ENCODE measurements around the gene HNRNPR. TPM values are rescaled to one million over a fixed set of nuclear protein-coding genes. Genes with fewer than 3 reads are reported as not detected.
A peak's percentile ranks its signal among the peaks of the same experiment; 100 is the strongest.

The HNRNPR gene
- total RNA-seq, 2 experiments from 2014 or later: 190 to 210 TPM

GRCh38 chr1:23367791-23368561 is 23.9 kb upstream of the HNRNPR start:
- Mint-ChIP-seq H3K4me3 (peak overlapping the region; percentile 93), H3K36me3 (ENCODE audit: low read depth) (peaks cover 38% of the 10 kb centered on the region), H3K4me1 (peaks cover 27% of the 10 kb centered on the region), H3K9me3 (ENCODE audit: low read depth) (peaks cover 8% of the 10 kb centered on the region), H3K27ac (peak overlapping the region; percentile 98), H3K27me3 (no peaks in the 10 kb centered on the region)
- POLR2A ChIA-PET: interaction anchor here (0.6 to 3.0 kb wide), 5 partner anchors 23 to 327 kb away, joined by 3 to 47 read pairs (median 4); partner anchors contain the start of genes HNRNPR and RPL11
- ATAC-seq (peak; percentile 95), DNase-seq (peak; percentile 99)
- CTCF ChIA-PET: interaction anchor here (0.5 to 1.9 kb wide), 10 partner anchors 8 to 431 kb away, joined by 3 to 10 read pairs (median 3); partner anchors contain the start of genes HNRNPR and HTR1D
- intact Hi-C loops (cut with DNase I, micrococcal nuclease): loop anchor here (1.0 to 5.0 kb wide), 16 partner anchors 24 to 1586 kb away; partner anchors contain the start of genes HNRNPR (in 2 of the 2), RPL11 (in 2 of the 2), ASAP3 (in 1 of the 2) and E2F2 (in 1 of the 2)

GRCh38 chr1:23367451-23367790 is 23.3 kb upstream of the HNRNPR start:
- POLR2A ChIA-PET: interaction anchor here (0.9 to 3.0 kb wide), 3 partner anchors 23 to 327 kb away, joined by 4 to 47 read pairs (median 8); partner anchors contain the start of gene HNRNPR
- peaks cover 27% of the 10 kb centered on the region for H3K4me1 Mint-ChIP-seq
- peaks cover 44% of the 10 kb centered on the region for H3K36me3 Mint-ChIP-seq (ENCODE audit: low read depth)
- H3K4me3 Mint-ChIP-seq: peak overlapping the region; percentile 93
- intact Hi-C loops (cut with DNase I, micrococcal nuclease): loop anchor here in 1 of 2 experiments (5.0 kb wide), 2 partner anchors 915 to 1585 kb away; partner anchors contain the start of genes USP48 and ZBTB40
- ATAC-seq (no peak), DNase-seq (no peak)
- peaks cover 12% of the 10 kb centered on the region for H3K9me3 Mint-ChIP-seq (ENCODE audit: low read depth)
- CTCF ChIA-PET: interaction anchor here (0.9 to 1.9 kb wide), 7 partner anchors 8 to 267 kb away, joined by 3 to 10 read pairs (median 4); partner anchors contain the start of gene HNRNPR
- H3K27me3 Mint-ChIP-seq: no peaks in the 10 kb centered on the region
- H3K27ac Mint-ChIP-seq: peak overlapping the region; percentile 98

GRCh38 chr1:23366598-23366997 is 22.5 kb upstream of the HNRNPR start:
- intact Hi-C loops (cut with DNase I, micrococcal nuclease): loop anchor here in 1 of 2 experiments (5.0 kb wide), 2 partner anchors 914 to 1584 kb away; partner anchors contain the start of genes USP48 and ZBTB40
- Mint-ChIP-seq H3K27me3 (no peaks in the 10 kb centered on the region), H3K27ac (no peak overlapping the region), H3K36me3 (ENCODE audit: low read depth) (peaks cover 52% of the 10 kb centered on the region), H3K9me3 (ENCODE audit: low read depth) (peaks cover 21% of the 10 kb centered on the region), H3K4me1 (peaks cover 27% of the 10 kb centered on the region), H3K4me3 (peak overlapping the region; percentile 93)
- POLR2A ChIA-PET: no interaction called here
- ATAC-seq (no peak), DNase-seq (no peak)
- CTCF ChIA-PET: interaction anchor here (0.9 to 1.4 kb wide), 3 partner anchors 22 to 38 kb away, joined by 3 to 4 read pairs (median 3); no protein-coding TSS in a partner anchor

- POLR2A ChIA-PET: interaction anchor here (0.5 kb wide), 1 partner anchor 166 kb away, joined by 12 read pairs; no protein-coding TSS in a partner anchor
- H3K9me3 Mint-ChIP-seq (ENCODE audit: low read depth): peaks cover 22% of the 10 kb centered on the region
- no peak for ATAC-seq
- peaks cover 57% of the 10 kb centered on the region for H3K36me3 Mint-ChIP-seq (ENCODE audit: low read depth)
- intact Hi-C loops (cut with DNase I, micrococcal nuclease): loop anchor here in 1 of 2 experiments (5.0 kb wide), 2 partner anchors 914 to 1584 kb away; partner anchors contain the start of genes USP48 and ZBTB40
- no peak overlapping the region for H3K27ac Mint-ChIP-seq
- CTCF ChIA-PET: interaction anchor here (0.7 to 1.4 kb wide), 2 partner anchors 9 to 21 kb away, joined by 3 to 4 read pairs; no protein-coding TSS in a partner anchor
- DNase-seq: no peak
- H3K4me1 Mint-ChIP-seq: peaks cover 27% of the 10 kb centered on the region
- H3K4me3 Mint-ChIP-seq: peak overlapping the region; percentile 93
- no peaks in the 10 kb centered on the region for H3K27me3 Mint-ChIP-seq
Measured at GRCh38 chr1:23366146-23366545, 22.1 kb upstream of the HNRNPR start.

- ATAC-seq (no peak), DNase-seq (peak; percentile 17)
- Mint-ChIP-seq H3K36me3 (ENCODE audit: low read depth) (peaks cover 82% of the 10 kb centered on the region), H3K27ac (no peak overlapping the region), H3K4me3 (no peak overlapping the region), H3K4me1 (peaks cover 12% of the 10 kb centered on the region), H3K9me3 (ENCODE audit: low read depth) (peaks cover 40% of the 10 kb centered on the region), H3K27me3 (no peaks in the 10 kb centered on the region)
- ChIA-PET POLR2A (interaction anchor here (1.9 kb wide), 1 partner anchor 18 kb away, joined by 11 read pairs; the partner anchor contains the start of gene HNRNPR), CTCF (interaction anchor here (0.9 kb wide), 1 partner anchor 9 kb away, joined by 4 read pairs; no protein-coding TSS in a partner anchor)
- intact Hi-C loops (cut with DNase I, micrococcal nuclease): no loop called here
Measured at GRCh38 chr1:23362218-23362713, 18.2 kb upstream of the HNRNPR start.

GRCh38 chr1:23358310-23358875 is 14.3 kb upstream of the HNRNPR start:
- no peak for ATAC-seq
- peaks cover 35% of the 10 kb centered on the region for H3K9me3 Mint-ChIP-seq (ENCODE audit: low read depth)
- no peak overlapping the region for H3K27ac Mint-ChIP-seq
- CTCF ChIA-PET: no interaction called here
- H3K36me3 Mint-ChIP-seq (ENCODE audit: low read depth): peaks cover 51% of the 10 kb centered on the region
- H3K27me3 Mint-ChIP-seq: no peaks in the 10 kb centered on the region
- no peak overlapping the region for H3K4me3 Mint-ChIP-seq
- DNase-seq: no peak
- peaks cover 4% of the 10 kb centered on the region for H3K4me1 Mint-ChIP-seq
- POLR2A ChIA-PET: interaction anchor here (3.1 kb wide), 1 partner anchor 14 kb away, joined by 14 read pairs; the partner anchor contains the start of gene HNRNPR
- intact Hi-C loops (cut with DNase I, micrococcal nuclease): no loop called here

- intact Hi-C loops (cut with DNase I, micrococcal nuclease): no loop called here
- Mint-ChIP-seq H3K4me3 (no peak overlapping the region), H3K9me3 (ENCODE audit: low read depth) (peaks cover 28% of the 10 kb centered on the region), H3K36me3 (ENCODE audit: low read depth) (peaks cover 40% of the 10 kb centered on the region), H3K27me3 (no peaks in the 10 kb centered on the region), H3K4me1 (peaks cover 4% of the 10 kb centered on the region), H3K27ac (no peak overlapping the region)
- no peak for ATAC-seq
- DNase-seq: no peak
- POLR2A ChIA-PET: interaction anchor here (0.6 to 3.1 kb wide), 2 partner anchors 10 to 13 kb away, joined by 6 to 14 read pairs; partner anchors contain the start of gene HNRNPR
- CTCF ChIA-PET: interaction anchor here (0.6 kb wide), 1 partner anchor 9 kb away, joined by 3 read pairs; no protein-coding TSS in a partner anchor
Measured at GRCh38 chr1:23357138-23357908, 13.2 kb upstream of the HNRNPR start.

- ATAC-seq (no peak), DNase-seq (no peak)
- Mint-ChIP-seq H3K27ac (no peak overlapping the region), H3K36me3 (ENCODE audit: low read depth) (peaks cover 33% of the 10 kb centered on the region), H3K4me3 (no peak overlapping the region), H3K4me1 (peaks cover 4% of the 10 kb centered on the region), H3K9me3 (ENCODE audit: low read depth) (peaks cover 20% of the 10 kb centered on the region), H3K27me3 (no peaks in the 10 kb centered on the region)
- ChIA-PET CTCF (interaction anchor here (0.6 kb wide), 3 partner anchors 9 to 23 kb away, joined by 3 to 5 read pairs (median 3); partner anchors contain the start of gene HNRNPR), POLR2A (interaction anchor here (3.1 kb wide), 1 partner anchor 12 kb away, joined by 14 read pairs; the partner anchor contains the start of gene HNRNPR)
- intact Hi-C loops (cut with DNase I, micrococcal nuclease): no loop called here
Measured at GRCh38 chr1:23356471-23357137, 12.5 kb upstream of the HNRNPR start.

GRCh38 chr1:23354245-23354644 is 10.2 kb upstream of the HNRNPR start:
- ChIA-PET CTCF (interaction anchor here (1.2 to 1.9 kb wide), 3 partner anchors 10 to 14 kb away, joined by 3 to 7 read pairs (median 3); no protein-coding TSS in a partner anchor), POLR2A (no interaction called here)
- Mint-ChIP-seq H3K4me1 (peaks cover 4% of the 10 kb centered on the region), H3K27ac (no peak overlapping the region), H3K36me3 (ENCODE audit: low read depth) (peaks cover 10% of the 10 kb centered on the region), H3K9me3 (ENCODE audit: low read depth) (peaks cover 6% of the 10 kb centered on the region), H3K27me3 (no peaks in the 10 kb centered on the region), H3K4me3 (no peak overlapping the region)
- intact Hi-C loops (cut with DNase I, micrococcal nuclease): no loop called here
- ATAC-seq (peak; percentile 66), DNase-seq (peak; percentile 29)
